ENCODE data around the gene FAM83C.

Gene FAM83C

DNA sequence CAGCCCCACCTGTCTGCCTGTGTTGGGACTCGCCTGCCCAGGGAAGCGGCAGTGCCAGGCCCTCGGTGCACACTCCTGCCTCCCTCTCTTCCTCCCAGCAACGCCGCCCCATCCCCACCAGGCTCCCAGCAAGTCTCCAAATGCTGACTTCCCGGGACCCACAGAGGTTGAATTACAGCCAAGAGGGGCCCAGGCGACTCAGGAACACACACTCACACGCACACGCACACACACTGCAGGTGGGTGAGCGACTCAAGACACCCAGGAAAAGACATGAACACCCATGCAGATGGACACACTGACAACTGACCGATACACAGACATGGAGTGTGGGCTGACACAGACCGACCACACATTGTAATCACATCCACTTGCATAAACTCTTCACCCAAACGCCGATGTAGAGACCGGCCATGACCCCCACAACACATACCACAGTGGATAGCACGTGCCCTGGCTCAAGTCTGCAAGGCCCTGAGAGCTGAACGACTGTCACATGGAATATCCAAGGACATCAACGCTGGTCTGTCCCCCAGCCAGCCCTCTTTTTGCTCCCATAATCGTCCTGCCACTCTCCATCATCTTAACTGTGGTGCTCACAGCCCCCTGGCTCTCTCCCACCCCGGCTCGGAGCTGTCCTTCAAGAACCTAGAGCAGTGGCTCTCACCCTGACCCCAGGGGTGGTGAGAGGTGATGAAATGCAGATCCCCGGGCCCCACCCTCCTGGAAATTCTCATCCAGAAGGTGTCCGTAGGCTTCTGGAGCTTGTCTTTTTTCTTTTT is 470 bp upstream of the FAM83C start:
- Mint-ChIP-seq H3K27ac (ENCODE audit: low read depth) (no peak overlapping the region), H3K27me3 (peaks cover 48% of the 10 kb centered on the region), H3K36me3 (ENCODE audit: insufficient read depth) (no peaks in the 10 kb centered on the region), H3K4me3 (no peak overlapping the region), H3K9me3 (no peaks in the 10 kb centered on the region), H3K4me1 (peaks cover 5% of the 10 kb centered on the region)
- DNase-seq (ENCODE audit: low spot score in 2 of 2) (no peak), ATAC-seq (replicated peaks; ENCODE audit: extremely low read depth, poor library complexity, severe bottlenecking) (no peak)

DNA sequence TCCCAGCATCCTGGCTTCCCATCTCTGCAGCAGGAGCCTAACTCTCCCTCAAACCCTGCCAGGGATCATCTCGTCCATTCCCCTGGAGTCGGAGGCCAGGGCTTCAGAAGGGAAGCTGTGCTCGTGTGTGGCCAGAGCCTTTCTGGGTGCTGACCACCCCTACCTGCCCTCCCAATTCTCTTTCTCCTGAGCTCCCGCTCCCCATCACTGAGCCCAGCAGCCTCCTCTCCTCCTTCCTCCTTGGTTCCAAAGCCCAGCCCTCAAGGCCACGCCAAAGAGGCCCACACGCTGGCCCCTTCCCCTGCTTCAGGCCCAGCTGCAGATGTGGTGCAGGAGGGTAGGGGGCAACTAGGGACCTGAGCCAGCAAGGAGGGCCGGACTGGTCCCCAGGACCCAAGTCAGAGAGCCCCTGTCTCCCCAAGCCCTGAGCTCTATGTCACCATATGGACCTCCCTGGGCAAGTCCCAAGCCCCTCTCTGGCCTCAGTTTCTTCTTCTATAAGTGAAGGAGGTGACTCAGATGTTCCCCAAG is 1.3 kb downstream of the FAM83C start:
- no peaks in the 10 kb centered on the region for H3K9me3 Mint-ChIP-seq
- H3K36me3 Mint-ChIP-seq (ENCODE audit: insufficient read depth): no peaks in the 10 kb centered on the region
- H3K4me3 Mint-ChIP-seq: no peak overlapping the region
- no peak for ATAC-seq (replicated peaks; ENCODE audit: extremely low read depth, poor library complexity, severe bottlenecking)
- H3K27me3 Mint-ChIP-seq: peaks cover 45% of the 10 kb centered on the region
- no peak for DNase-seq (ENCODE audit: low spot score in 2 of 2)
- peaks cover 5% of the 10 kb centered on the region for H3K4me1 Mint-ChIP-seq
- H3K27ac Mint-ChIP-seq (ENCODE audit: low read depth): no peak overlapping the region

DNA sequence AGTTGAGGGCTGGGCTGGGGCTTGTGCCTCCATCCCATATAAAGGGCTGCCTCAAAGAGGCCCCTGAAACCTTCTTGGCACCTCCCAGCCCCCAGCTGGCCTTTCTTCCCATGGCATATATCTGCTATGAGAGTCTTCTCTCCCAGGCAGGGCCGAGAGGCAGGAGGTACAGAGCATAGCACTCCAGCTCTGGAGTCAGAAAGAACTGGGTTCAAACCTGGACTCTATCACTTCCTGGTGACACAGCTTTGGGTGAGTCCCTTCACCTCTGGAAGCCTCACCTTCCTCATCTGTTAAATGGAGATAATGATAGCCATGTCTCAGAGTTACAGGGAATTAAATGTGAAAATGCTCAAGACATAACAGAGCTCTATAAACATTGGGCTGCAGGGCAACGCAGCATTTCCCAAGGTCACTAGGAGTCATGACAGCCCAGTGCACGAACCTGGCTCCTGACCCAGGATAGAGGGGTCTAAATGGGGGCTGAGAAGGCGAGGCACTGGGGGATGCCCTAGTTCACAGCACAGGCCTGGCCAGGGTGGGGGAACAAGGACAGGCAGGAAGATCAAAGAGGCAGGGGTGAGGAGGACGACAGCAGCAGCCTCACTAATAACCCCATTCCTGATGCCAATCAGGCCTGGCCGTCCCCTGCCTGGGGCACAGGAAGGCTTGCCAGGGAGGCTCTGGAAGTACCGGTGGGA is 1.9 kb downstream of the FAM83C start:
- Mint-ChIP-seq H3K4me1 (peaks cover 4% of the 10 kb centered on the region), H3K9me3 (no peaks in the 10 kb centered on the region), H3K36me3 (ENCODE audit: insufficient read depth) (no peaks in the 10 kb centered on the region), H3K27me3 (peaks cover 39% of the 10 kb centered on the region), H3K4me3 (no peak overlapping the region), H3K27ac (ENCODE audit: low read depth) (no peak overlapping the region)
- no peak for ATAC-seq (replicated peaks; ENCODE audit: extremely low read depth, poor library complexity, severe bottlenecking)
- DNase-seq (ENCODE audit: low spot score in 2 of 2): no peak

DNA sequence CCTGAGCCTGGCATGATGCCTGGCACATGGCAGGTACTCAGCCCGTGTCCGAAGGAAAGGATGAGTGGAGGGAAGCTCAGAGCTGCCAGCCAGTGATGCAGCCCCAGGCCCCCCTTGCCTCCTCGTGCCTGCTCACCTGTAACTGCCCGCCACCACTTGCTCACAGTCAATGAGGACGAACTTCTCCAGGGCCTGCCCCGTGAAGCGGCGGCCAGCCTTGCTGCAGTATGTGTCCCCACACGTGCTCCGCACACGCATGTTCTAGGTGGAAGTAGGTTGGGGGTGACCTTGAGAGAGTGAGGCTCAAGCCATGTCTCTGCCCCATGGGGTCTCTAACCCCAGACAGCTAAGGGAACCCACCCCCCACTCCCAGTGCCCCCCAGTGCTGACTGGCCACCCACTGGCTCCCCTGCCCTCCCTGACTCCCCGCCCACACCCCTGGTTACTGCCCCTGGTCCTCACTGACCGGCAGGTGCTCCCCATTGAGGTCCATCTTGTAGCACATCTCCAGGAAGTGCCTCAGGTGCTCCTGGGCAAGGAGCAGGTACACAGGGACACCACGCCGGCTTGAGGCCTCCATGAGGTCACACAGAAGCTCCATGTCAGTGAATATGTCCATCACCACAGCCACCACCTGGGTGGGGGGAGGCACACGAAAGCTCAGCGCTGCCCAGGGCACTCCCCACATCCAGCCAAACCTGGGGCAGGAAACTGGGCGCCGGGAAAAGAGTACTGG is 3.7 kb downstream of the FAM83C start:
- Mint-ChIP-seq H3K36me3 (ENCODE audit: insufficient read depth) (peaks cover 3% of the 10 kb centered on the region), H3K4me3 (no peak overlapping the region), H3K4me1 (peaks cover 15% of the 10 kb centered on the region), H3K27ac (ENCODE audit: low read depth) (no peak overlapping the region), H3K27me3 (peaks cover 22% of the 10 kb centered on the region), H3K9me3 (no peaks in the 10 kb centered on the region)
- no peak for DNase-seq (ENCODE audit: low spot score in 2 of 2)
- no peak for ATAC-seq (replicated peaks; ENCODE audit: extremely low read depth, poor library complexity, severe bottlenecking)

DNA sequence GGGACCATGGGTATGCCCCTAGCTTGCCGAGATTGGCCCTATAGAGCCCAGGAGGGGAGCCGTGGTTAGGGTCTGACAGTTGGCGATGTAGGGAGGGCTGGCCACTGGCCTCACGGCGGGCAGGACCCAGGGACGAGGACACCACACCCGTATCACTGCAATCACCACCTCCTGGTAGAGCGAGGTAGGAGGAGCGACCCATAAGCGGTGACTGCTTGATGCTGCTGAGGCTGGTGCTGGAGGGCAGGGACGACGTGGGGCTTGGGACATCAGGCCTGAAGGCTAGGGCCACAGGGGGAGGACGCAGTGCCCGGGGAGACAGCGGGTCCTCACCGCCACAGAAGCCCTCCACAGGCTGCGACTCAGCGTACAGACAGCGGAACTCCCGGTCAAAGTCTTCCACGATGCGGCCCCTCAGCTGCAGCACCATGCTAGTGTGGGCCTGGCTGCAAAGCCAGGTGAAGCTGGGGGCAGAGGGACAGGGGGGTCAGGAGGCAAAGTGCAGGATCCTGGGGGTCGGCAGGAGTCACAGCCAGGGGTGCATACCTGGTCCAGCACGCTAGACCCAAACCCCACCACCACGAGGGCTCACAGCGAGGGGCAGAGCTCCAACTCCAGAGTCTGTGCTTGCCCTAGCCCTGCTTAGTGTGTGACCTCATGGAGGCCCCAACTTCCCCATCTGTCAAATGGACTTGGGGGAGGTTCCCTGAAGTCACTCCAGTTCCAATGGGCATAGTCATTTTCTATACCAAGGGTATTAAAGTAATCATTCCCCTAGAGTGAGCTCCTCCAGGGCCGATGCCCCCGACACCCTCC is 4.5 kb downstream of the FAM83C start:
- Mint-ChIP-seq H3K36me3 (ENCODE audit: insufficient read depth) (peaks cover 3% of the 10 kb centered on the region), H3K4me1 (peaks cover 20% of the 10 kb centered on the region), H3K4me3 (no peak overlapping the region), H3K27ac (ENCODE audit: low read depth) (no peak overlapping the region), H3K9me3 (no peaks in the 10 kb centered on the region), H3K27me3 (peaks cover 14% of the 10 kb centered on the region)
- ATAC-seq (replicated peaks; ENCODE audit: extremely low read depth, poor library complexity, severe bottlenecking) (no peak), DNase-seq (ENCODE audit: low spot score in 2 of 2) (no peak)

DNA sequence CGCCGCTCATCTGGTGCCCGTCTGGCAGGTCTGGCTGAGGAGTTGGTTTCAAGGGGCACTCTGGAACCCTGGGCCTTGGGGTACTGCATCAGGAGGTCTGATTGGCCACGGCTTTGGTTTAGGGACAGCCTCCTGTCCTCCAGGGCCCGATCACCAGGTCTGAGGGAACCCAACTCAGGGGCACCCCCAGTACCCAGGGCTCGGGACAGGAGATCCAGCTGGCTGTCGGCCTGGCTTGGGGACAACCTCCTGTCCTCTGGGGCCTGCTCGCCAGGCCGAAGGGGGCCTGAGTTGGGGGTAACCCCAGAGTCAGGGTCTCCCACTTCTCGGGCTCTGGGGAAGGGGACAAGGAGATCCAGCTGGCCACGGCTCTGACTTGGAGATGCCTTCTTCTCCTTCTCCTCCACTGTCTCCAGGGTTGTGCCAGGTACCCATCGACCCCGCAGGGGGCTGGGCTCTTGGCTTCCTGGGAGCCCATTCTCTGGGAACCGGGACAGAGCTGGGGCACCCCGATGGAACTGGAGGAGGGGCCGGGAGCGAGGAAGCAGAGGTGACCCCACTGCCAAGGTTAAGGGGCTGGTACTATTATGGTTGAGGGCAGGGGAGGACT is 5.2 kb downstream of the FAM83C start:
- Mint-ChIP-seq H3K27me3 (peaks cover 9% of the 10 kb centered on the region), H3K36me3 (ENCODE audit: insufficient read depth) (peaks cover 3% of the 10 kb centered on the region), H3K27ac (ENCODE audit: low read depth) (peak overlapping the region; percentile 79), H3K4me3 (no peak overlapping the region), H3K9me3 (no peaks in the 10 kb centered on the region), H3K4me1 (peaks cover 24% of the 10 kb centered on the region)
- ATAC-seq (replicated peaks; ENCODE audit: extremely low read depth, poor library complexity, severe bottlenecking) (no peak), DNase-seq (ENCODE audit: low spot score in 2 of 2) (no peak)

DNA sequence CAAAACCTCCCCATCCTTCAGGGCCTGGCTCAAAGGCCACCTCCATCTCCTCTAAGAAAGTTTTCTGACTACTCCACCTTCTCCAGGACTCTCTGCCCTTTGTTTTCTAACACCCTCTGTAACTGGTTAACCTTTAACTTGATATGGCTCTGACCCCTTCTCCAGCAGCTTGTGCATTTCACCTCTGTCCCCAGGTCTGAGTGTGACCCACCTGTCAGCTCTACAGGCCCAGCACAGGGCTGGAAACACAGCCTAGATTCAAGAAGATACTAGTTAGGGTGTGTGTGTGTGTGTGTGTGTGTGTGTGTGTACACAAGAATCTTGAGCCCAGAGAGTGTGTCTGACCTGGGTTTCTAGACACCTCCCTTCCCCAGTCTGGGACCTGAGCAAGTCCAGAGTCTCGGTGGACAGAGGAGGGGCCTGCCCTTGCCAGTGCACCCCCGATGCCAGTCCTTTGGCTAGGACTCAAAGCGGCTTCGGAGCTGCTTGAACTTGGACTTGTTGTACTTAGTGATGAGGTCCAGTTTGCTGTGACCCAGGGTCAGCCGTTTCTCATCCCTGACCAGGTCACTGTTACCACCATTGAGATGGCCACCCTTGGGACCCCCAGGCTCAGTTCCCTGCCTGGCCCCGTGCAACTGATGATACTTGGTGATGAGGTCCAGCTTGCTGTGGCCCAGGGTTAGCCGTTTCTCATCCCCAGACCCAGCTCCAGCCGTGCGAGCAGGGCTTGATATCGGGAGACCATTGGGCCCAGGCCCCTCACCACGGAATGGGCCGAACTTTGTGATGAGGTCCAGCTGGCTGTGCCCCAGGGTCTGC is 5.9 kb downstream of the FAM83C start:
- DNase-seq (ENCODE audit: low spot score in 2 of 2): no peak
- Mint-ChIP-seq H3K4me1 (peaks cover 25% of the 10 kb centered on the region), H3K27me3 (peaks cover 9% of the 10 kb centered on the region), H3K27ac (ENCODE audit: low read depth) (peak overlapping the region; percentile 79), H3K36me3 (ENCODE audit: insufficient read depth) (peaks cover 6% of the 10 kb centered on the region), H3K4me3 (peak overlapping the region; percentile 83), H3K9me3 (no peaks in the 10 kb centered on the region)
- no peak for ATAC-seq (replicated peaks; ENCODE audit: extremely low read depth, poor library complexity, severe bottlenecking)

DNA sequence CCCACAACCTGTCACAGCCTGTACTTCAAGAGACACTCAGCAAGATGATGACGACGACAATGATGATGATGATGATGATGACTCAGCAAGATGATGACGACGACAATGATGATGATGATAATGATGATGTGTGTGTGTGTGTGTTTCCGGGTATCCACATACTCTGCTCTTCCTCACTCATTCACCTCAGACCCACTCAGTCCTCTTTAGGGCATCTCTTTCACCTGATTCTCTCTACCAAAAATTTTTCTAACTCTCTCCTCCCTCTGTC is 6.5 kb downstream of the FAM83C start:
- H3K4me1 Mint-ChIP-seq: peaks cover 25% of the 10 kb centered on the region
- peak overlapping the region; percentile 83 for H3K4me3 Mint-ChIP-seq
- H3K9me3 Mint-ChIP-seq: no peaks in the 10 kb centered on the region
- peaks cover 6% of the 10 kb centered on the region for H3K36me3 Mint-ChIP-seq (ENCODE audit: insufficient read depth)
- H3K27ac Mint-ChIP-seq (ENCODE audit: low read depth): peak overlapping the region; percentile 79
- ATAC-seq (replicated peaks; ENCODE audit: extremely low read depth, poor library complexity, severe bottlenecking): no peak
- H3K27me3 Mint-ChIP-seq: peaks cover 7% of the 10 kb centered on the region
- DNase-seq (ENCODE audit: low spot score in 2 of 2): no peak

DNA sequence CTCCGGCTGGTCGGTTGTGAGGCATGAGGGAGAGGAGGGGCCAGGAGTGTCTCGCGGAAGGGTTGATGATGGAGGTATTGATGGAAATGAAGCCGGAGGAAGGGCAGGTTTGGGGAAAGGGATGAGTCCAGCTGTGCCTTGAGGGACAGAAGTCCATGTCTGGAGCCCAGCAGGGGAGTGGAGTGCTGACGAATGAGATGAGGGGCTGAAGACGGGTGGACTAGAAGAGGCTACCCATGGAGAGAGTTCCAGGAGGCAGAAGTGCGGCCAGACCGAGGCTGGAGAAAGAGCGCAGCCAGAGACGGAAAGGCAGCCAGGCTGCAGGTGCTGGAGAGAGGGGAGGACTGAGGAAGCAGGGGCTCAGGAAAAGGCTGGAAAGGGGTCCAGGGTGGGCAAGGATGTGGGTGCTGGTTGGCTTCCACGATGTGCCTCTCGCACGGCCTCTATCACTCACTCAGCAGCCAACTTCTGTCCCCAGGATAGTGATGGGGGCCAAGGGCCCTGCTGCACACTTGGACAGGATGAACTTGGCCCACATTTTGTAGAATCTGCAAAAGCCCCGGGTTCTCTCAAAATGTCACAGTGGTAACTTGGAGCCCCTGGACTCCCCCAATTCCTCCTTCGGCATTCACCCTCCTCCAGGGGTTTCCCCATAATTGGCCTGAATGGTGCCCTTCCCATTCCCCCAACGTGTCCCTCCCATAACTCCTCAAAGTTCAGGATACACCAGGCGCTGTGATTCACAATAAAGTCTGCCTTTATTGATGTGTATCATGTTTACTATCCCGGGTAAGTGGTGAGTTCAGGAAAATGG is 7.0 kb downstream of the FAM83C start:
- peak overlapping the region; percentile 83 for H3K4me3 Mint-ChIP-seq
- H3K36me3 Mint-ChIP-seq (ENCODE audit: insufficient read depth): peaks cover 7% of the 10 kb centered on the region
- no peak for DNase-seq (ENCODE audit: low spot score in 2 of 2)
- H3K4me1 Mint-ChIP-seq: peaks cover 25% of the 10 kb centered on the region
- peaks cover 2% of the 10 kb centered on the region for H3K27me3 Mint-ChIP-seq
- no peaks in the 10 kb centered on the region for H3K9me3 Mint-ChIP-seq
- ATAC-seq (replicated peaks; ENCODE audit: extremely low read depth, poor library complexity, severe bottlenecking): no peak
- peak overlapping the region; percentile 87 for H3K27ac Mint-ChIP-seq (ENCODE audit: low read depth)

DNA sequence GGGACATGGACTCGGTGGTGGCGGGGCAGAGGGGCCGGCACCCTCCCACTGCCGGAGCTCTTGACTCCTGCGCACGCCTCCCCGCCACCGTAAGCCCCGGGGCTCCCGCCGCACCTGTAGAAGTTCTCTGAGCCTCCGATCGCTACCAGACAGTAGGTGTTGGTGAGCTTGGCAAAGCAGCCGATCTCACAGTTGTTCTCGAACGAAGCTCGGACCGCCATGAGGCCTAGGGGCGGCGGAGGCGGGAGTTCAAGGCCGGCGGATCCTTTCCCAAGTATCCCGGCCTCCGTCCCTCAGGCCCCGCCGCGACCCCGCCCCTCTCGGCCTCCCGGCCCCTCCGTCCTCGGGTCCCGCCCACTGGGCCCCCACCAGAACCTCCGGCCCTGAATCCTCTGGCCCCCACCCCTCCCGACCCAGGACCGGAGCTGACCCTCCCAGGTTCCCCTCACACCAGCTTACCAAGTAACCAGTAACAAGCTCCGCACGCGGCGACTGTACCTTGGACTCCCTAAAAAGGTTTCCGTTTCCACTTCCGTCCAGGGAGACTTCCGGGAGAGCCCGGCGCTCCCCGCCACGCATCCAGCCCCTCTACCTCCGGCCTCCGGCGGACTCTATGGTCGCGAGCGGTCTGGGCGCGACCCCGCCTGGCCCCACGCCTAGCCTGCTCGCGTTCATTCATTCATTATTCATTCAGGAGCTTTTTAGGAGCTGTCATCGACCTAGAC is 7.8 kb downstream of the FAM83C start, which contains the start of gene EIF6:
EIF6 (minus strand) TSS at position 506 of the 725 bp plus-strand sequence; CDS start at position 221, 285 bp downstream.
- Mint-ChIP-seq H3K27me3 (no peaks in the 10 kb centered on the region), H3K9me3 (no peaks in the 10 kb centered on the region), H3K27ac (ENCODE audit: low read depth) (peak within 1 kb of the TSS; percentile 87), H3K36me3 (ENCODE audit: insufficient read depth) (peaks cover 13% of the 10 kb centered on the region), H3K4me3 (peak within 1 kb of the TSS; percentile 83), H3K4me1 (peaks cover 25% of the 10 kb centered on the region)
- ATAC-seq (replicated peaks; ENCODE audit: extremely low read depth, poor library complexity, severe bottlenecking) (peak; percentile 73), DNase-seq (ENCODE audit: low spot score in 2 of 2) (peak; percentile 47 to 48)

Measured in central memory CD8-positive, alpha-beta T cell (primary cell).